Kidney epithelial cell (primary cell): ENCODE measurements around the gene MLIP. TPM values are rescaled to one million over a fixed set of nuclear protein-coding genes. Genes with fewer than 3 reads are reported as not detected.

ENCODE experiments used
- DNase-seq: peaks from one replicate; pipeline ENCODE4 v3.0.0-alpha.2; 2010; ENCODE audit warnings: low read depth
- H3K27me3 ChIP-seq: 2 replicates; pipeline ENCODE4 v1.6.0; 2011; ENCODE audit warnings: low read length; ENCODE audit not compliant: control insufficient read depth, insufficient read depth
- H3K36me3 ChIP-seq: 2 replicates; pipeline ENCODE4 v1.5.1; 2011; ENCODE audit warnings: low read length; ENCODE audit not compliant: control insufficient read depth, insufficient read depth
- H3K4me3 ChIP-seq: 2 replicates; pipeline ENCODE4 v1.5.1; 2011; ENCODE audit warnings: low read depth, mild to moderate bottlenecking, control low read depth, low read length
- total RNA-seq: library from RNA; depleted of rRNA; stranded (reverse); fragments of >200 nt; gene quantifications from 2 replicates; pipeline ENCODE4 v1.2.3, GENCODE V29; 2015
- TF ChIP-seq, protein P1 (sequence below): IDR thresholded peaks from 2 replicates; pipeline ENCODE4 v1.5.1; 2011; ENCODE audit warnings: mild to moderate bottlenecking, moderate library complexity, low read length, control low read depth, inconsistent platforms; ENCODE audit not compliant: insufficient read depth, poor library complexity, severe bottlenecking

Gene MLIP
- not detected in 2 replicates for total RNA-seq

DNA sequence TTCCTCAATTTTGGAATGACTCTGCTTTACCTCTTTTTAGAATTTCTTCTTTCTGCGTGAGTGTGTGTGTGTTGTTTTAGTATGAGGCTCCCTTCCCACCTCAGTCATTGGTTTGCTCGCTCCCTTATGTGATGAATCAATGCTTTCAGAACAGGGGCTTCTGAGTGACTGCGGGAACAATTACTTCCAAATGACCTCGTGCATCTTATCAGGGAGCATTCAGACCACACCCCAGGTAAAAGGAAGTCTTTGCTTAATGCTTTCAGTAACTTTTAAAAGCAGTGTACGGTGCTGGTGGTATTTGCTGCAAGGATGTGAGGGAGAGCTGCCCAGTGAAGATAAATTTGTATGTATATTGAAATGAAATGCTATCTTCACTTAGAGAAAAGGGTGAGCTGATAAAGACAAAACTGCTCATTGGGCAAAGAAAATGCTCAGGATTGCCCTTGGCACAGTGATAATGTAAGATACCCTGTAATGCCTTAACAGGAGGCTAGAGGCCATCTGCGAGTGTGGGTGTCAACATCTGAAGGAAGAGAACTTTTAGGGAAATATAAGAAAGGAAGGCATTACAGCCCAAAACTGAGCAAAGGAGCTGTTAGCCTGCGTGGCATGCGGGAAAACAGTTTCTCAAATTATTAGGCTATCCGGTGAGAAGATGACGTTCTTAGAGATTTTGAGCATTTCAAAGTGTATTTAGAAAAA is at the start of gene MLIP:
Gene MLIP (plus strand): TSS at position 103 of the 705 bp plus-strand sequence. CDS start 37 bp downstream, at position 140.
- Histone ChIP-seq H3K36me3 (no peaks in the 10 kb centered on the region), H3K4me3 (no peak within 1 kb of the TSS), H3K27me3 (no peaks in the 10 kb centered on the region)
- TF ChIP-seq, protein P1, sequence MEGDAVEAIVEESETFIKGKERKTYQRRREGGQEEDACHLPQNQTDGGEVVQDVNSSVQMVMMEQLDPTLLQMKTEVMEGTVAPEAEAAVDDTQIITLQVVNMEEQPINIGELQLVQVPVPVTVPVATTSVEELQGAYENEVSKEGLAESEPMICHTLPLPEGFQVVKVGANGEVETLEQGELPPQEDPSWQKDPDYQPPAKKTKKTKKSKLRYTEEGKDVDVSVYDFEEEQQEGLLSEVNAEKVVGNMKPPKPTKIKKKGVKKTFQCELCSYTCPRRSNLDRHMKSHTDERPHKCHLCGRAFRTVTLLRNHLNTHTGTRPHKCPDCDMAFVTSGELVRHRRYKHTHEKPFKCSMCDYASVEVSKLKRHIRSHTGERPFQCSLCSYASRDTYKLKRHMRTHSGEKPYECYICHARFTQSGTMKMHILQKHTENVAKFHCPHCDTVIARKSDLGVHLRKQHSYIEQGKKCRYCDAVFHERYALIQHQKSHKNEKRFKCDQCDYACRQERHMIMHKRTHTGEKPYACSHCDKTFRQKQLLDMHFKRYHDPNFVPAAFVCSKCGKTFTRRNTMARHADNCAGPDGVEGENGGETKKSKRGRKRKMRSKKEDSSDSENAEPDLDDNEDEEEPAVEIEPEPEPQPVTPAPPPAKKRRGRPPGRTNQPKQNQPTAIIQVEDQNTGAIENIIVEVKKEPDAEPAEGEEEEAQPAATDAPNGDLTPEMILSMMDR: no peak
- no peak for DNase-seq

GRCh38 chr6:54063228-54063539 is 48.1 kb upstream of the MLIP start:
- TF ChIP-seq, protein P1: no peak
- H3K4me3 ChIP-seq: no peak overlapping the region
- no peaks in the 10 kb centered on the region for H3K27me3 ChIP-seq
- no peaks in the 10 kb centered on the region for H3K36me3 ChIP-seq
- no peak for DNase-seq

DNA sequence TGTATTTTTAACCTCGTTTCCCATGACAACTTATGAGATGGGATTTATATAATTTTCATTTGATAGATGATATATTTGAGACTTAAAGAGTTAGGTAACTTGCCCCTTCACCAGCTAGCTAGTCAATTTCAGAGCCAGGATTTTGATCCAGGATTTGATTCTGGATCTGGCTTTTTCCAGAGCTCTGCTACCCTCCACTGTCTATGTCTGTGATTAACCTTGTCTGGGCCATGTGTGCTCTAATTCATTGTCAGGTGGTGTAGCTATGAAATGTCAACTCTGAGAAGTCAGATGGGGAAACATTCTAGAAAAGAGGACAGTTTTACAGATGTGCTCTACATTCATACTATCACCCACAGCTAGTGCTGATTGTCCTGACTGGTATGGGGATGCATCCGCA is 42.5 kb upstream of the MLIP start:
- no peak for DNase-seq

GRCh38 chr6:54070025-54070424 is 41.2 kb upstream of the MLIP start:
- no peak for DNase-seq
- TF ChIP-seq, protein P1: no peak
- Histone ChIP-seq H3K4me3 (no peak overlapping the region), H3K27me3 (no peaks in the 10 kb centered on the region), H3K36me3 (no peaks in the 10 kb centered on the region)

More for the DNA sequence above, 42.5 kb upstream of the MLIP start:
- Histone ChIP-seq H3K27me3 (no peaks in the 10 kb centered on the region), H3K36me3 (no peaks in the 10 kb centered on the region), H3K4me3 (no peak overlapping the region)
- TF ChIP-seq, protein P1: no peak

DNA sequence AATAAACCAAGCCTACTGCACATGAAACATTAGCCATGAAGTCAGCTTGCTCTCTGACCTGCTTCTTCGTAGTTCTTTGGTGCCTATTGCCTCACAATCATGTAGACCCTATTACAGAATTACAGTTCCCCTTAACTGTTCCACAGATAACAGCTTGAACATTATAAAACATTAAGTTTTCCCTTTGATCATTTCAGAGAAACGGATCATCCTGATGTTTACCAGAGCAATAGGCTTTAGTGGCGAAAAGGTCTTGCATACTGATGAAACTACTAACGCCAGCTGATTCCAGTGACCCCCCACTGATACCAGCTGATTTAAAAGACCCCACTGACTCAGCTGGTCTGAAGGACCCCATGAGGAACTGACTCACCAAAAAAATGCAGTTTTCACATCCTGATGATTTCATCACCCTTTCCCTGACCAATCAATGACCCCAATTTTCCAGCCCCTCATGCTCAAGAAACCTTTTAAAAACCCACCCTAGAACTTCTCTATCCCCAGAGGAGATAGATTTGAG is 39.4 kb upstream of the MLIP start:
- DNase-seq: no peak
- TF ChIP-seq, protein P1: no peak
- Histone ChIP-seq H3K27me3 (no peaks in the 10 kb centered on the region), H3K4me3 (no peak overlapping the region), H3K36me3 (no peaks in the 10 kb centered on the region)
